Fibroblast of villous mesenchyme (primary cell): ENCODE measurements around the gene UNKL. TPM values are rescaled to one million over a fixed set of nuclear protein-coding genes. Genes with fewer than 3 reads are reported as not detected.

ENCODE experiments used
- DNase-seq: peaks from one replicate; pipeline ENCODE4 v3.0.0-alpha.2; 2010; ENCODE audit warnings: low read depth
- H3K4me3 ChIP-seq: 2 replicates; pipeline ENCODE4 v1.5.1; 2011; ENCODE audit warnings: low read depth, mild to moderate bottlenecking, low read length
- total RNA-seq: library from RNA; depleted of rRNA; stranded (reverse); fragments of >200 nt; gene quantifications from 2 replicates; pipeline ENCODE4 v1.2.3, GENCODE V29; 2012
- TF ChIP-seq, protein P1 (sequence below): IDR thresholded peaks from 2 replicates; pipeline ENCODE4 v1.5.1; 2012; ENCODE audit warnings: low read depth, mild to moderate bottlenecking, low read length; ENCODE audit not compliant: insufficient read depth

UNKL gene, protein sequence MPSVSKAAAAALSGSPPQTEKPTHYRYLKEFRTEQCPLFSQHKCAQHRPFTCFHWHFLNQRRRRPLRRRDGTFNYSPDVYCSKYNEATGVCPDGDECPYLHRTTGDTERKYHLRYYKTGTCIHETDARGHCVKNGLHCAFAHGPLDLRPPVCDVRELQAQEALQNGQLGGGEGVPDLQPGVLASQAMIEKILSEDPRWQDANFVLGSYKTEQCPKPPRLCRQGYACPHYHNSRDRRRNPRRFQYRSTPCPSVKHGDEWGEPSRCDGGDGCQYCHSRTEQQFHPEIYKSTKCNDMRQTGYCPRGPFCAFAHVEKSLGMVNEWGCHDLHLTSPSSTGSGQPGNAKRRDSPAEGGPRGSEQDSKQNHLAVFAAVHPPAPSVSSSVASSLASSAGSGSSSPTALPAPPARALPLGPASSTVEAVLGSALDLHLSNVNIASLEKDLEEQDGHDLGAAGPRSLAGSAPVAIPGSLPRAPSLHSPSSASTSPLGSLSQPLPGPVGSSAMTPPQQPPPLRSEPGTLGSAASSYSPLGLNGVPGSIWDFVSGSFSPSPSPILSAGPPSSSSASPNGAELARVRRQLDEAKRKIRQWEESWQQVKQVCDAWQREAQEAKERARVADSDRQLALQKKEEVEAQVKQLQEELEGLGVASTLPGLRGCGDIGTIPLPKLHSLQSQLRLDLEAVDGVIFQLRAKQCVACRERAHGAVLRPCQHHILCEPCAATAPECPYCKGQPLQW
- 7.1 and 7.8 TPM in 2 replicates for total RNA-seq

DNA sequence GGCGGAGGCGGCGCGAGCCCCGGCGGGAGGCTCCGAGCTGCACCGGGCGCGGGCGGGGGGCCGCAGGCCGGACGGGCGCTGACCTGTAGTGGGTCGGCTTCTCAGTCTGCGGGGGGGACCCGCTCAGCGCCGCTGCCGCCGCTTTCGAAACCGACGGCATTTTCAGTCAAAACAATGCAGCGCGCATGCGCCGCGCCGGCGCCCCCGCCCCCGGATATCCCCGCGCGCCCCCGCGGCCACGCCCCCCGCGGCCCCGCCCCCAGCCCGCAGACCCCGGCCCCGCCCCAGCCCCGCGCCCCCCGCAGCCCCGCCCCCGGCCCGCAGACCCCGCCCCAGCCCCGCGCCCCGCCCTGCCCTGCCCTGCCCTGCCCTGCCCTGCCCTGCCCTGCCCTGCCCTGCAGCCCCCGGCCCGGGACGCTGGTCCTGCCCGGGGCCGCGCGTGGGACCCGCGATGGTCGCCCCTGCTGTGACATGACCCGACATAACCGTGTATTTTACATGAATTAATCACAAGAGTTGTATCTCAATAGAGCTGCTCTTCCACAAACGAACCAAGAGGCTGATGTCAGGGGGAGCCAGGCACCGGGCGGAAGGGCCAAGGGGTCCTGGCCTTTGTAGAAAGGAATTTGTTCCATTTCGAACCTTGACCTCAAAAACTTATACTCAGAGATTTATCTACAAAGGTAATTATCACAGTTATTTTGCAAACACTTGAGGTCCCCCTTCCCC lies at the start of gene UNKL:
Gene UNKL (minus strand): TSS at position 173 of the 729 bp plus-strand sequence. CDS start 13 bp downstream, at position 160.
- TF ChIP-seq, protein P1, sequence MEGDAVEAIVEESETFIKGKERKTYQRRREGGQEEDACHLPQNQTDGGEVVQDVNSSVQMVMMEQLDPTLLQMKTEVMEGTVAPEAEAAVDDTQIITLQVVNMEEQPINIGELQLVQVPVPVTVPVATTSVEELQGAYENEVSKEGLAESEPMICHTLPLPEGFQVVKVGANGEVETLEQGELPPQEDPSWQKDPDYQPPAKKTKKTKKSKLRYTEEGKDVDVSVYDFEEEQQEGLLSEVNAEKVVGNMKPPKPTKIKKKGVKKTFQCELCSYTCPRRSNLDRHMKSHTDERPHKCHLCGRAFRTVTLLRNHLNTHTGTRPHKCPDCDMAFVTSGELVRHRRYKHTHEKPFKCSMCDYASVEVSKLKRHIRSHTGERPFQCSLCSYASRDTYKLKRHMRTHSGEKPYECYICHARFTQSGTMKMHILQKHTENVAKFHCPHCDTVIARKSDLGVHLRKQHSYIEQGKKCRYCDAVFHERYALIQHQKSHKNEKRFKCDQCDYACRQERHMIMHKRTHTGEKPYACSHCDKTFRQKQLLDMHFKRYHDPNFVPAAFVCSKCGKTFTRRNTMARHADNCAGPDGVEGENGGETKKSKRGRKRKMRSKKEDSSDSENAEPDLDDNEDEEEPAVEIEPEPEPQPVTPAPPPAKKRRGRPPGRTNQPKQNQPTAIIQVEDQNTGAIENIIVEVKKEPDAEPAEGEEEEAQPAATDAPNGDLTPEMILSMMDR: no peak
- DNase-seq: peak; percentile 69
- peak within 1 kb of the TSS; percentile 80 for H3K4me3 ChIP-seq

DNA sequence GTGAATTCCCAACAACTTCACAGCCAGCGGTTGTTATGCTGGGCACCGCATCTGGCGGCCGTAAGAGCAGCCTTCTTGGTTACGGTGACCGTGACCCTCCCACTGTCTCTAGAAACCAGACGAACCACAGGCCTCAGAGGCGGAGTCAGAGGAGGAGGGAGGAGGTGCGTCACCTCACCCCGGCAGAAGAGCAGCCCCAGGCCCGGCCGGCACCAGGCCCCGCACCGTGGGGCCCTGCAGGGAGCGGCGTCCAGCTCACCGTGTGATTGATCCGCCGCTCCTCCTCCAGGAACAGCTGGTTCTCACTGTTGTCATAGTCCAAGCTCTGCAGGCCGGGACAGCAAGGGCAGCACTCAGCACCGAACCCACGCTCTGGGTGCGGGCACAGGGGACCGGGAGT lies 46.6 kb upstream of the UNKL start:
- DNase-seq: peak; percentile 82

DNA sequence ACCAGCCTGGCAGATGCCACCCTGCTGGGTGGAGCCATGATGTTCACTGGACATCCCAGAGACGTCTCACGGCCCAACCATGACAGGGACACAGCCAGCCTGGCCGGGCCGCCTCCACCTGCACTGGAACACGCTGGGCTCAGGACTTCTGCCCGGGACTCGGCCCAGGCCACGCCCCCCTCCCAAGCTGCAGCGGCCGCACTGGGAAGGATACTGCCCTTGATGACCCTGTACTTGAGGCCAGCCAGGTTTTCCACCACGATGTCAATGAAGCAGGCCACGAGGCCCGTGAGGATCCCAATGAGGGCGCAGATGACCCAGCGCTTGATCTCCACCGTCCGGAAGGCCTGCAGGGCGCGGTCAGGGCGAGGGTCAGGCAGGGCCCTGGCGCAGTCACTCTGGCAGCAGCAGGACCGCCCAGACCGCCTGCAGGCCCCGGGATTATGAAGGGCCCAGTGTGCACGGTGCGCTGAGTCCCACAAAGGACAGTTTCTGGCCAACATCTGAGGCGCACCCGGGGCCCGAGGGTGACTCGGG lies 46.2 kb upstream of the UNKL start:
- DNase-seq: no peak
- no peak overlapping the region for H3K4me3 ChIP-seq
- TF ChIP-seq, protein P1: no peak

More for the DNA sequence above, 46.6 kb upstream of the UNKL start:
- TF ChIP-seq, protein P1: no peak
- no peak overlapping the region for H3K4me3 ChIP-seq

DNA sequence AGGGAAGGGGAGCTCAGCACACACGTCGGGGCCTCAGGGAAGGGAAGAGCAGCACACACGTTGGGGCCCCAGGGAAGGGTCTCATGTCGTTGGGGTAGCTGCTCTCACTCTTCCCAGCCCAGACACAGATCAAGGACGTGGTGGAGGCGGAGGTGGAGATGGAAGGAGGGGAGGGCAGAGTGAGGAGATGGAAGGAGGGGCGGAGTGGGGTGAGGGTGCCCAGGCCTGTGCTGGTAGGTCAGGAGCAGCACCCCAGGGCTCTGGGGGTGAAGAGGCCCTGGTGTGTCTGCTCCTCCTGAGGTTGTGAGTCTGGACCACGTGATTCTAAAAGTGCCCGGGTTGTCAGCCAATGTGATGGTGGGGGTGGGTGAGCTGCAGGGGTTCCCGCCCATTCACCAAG lies 45.5 kb upstream of the UNKL start:
- TF ChIP-seq, protein P1: no peak
- H3K4me3 ChIP-seq: no peak overlapping the region
- DNase-seq: no peak

DNA sequence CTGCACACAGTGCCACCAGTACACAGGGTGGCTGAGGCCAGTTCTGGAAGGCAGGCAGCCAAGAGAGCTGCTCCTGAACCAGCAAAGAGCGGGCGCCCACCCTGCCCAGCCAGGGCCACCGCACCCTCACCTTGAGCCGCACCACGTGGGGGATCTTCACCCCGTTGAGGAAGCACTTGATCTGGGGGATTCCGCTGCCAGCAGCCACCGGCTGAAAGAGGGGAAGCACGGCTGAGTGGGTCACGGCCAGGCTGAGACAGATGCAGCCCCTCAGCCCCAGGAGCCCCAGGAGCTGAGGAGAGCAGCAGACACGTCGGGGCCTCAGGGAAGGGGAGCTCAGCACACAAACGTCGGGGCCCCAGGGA lies 44.5 kb upstream of the UNKL start:
- no peak overlapping the region for H3K4me3 ChIP-seq
- TF ChIP-seq, protein P1: no peak
- no peak for DNase-seq

DNA sequence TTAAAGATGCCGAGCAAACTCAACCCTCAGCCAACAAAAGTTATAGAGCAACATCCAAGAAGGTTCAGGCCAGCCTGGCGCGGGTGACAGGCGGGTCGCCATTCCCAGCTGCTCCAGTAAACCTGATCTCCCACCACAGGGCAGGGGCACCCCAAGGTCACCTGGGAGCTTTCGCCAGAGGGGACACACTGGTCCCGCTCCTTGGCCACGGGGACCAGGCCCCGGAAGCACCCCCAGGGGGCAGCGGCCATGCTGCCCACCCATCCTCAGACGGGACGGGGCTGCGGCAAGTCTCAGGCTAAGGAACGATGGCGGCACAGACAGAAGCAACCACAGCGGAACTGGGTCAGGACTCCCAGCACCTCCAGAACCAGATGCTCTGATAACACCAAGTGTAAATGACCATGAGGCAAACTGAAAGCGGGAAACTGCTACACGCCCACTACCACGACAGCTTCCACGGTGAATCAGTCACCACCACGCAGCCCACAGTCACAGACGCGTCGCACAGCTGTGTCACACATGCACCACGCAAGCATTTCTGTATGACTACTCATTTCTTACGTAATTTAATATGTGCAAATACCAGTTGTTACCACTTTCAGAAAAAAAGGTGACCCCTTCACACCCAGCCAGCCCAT lies 44.0 kb upstream of the UNKL start:
- no peak for DNase-seq
- TF ChIP-seq, protein P1: no peak

More for the DNA sequence above, 44.0 kb upstream of the UNKL start:
- no peak overlapping the region for H3K4me3 ChIP-seq
